IMR-90 (cell line): ENCODE measurements around the gene DOK6.

Experiments used
- BHLHE40 ChIP-seq: fragments of 150-350 bp; IDR thresholded peaks from 2 replicates; pipeline ENCODE4 v1.6.1; 2016; ENCODE audit warnings: mild to moderate bottlenecking, low read depth, low read length
- CTCF ChIP-seq: conservative IDR thresholded peaks from 2 replicates; pipeline ENCODE4 v1.5.1; 2012; ENCODE audit warnings: mild to moderate bottlenecking, low read depth, low read length, improper control_type of control experiment
- MAZ ChIP-seq: IDR thresholded peaks from 2 replicates; pipeline ENCODE4 v1.6.1; 2012; ENCODE audit warnings: low read depth, mild to moderate bottlenecking, low read length, improper control_type of control experiment, moderate library complexity, borderline replicate concordance
- SMC3 ChIP-seq: fragments of 150-350 bp; IDR thresholded peaks from 2 replicates; pipeline ENCODE4 v1.6.1; 2016; ENCODE audit warnings: low read depth, mild to moderate bottlenecking, antibody characterized with exemption, low read length, moderate library complexity

- no peak for TF ChIP-seq SMC3
- no peak for TF ChIP-seq CTCF
- TF ChIP-seq MAZ = no peak
- TF ChIP-seq BHLHE40 = no peak
Measured at GRCh38 chr18:69564602-69565001, 163.9 kb downstream of the DOK6 start.
